DOHH2 (cell line): ENCODE data around the gene SMIM12.

ENCODE experiments used
- H3F3A ChIP-seq: fragments of 200-600 bp; sonication (generic), shearing (Covaris generic); 2 replicates; pipeline ENCODE4 v1.6.0; 2016; ENCODE audit warnings: antibody characterized with exemption, mild to moderate bottlenecking; ENCODE audit not compliant: control insufficient read depth, insufficient read depth
- H3K27ac ChIP-seq: fragments of 200-600 bp; sonication (generic); 2 replicates; pipeline ENCODE4 v1.5.1; 2014; ENCODE audit warnings: low read depth, mild to moderate bottlenecking, low read length, moderate library complexity
- H3K27me3 ChIP-seq: fragments of 200-600 bp; sonication (generic); 2 replicates; pipeline ENCODE4 v1.6.1; 2014; ENCODE audit warnings: mild to moderate bottlenecking, low read length, mixed read lengths; ENCODE audit not compliant: control insufficient read depth
- H3K36me3 ChIP-seq: fragments of 200-600 bp; sonication (generic); 2 replicates; pipeline ENCODE4 v1.6.1; 2014; ENCODE audit warnings: mild to moderate bottlenecking, low read length, moderate library complexity, mixed read lengths; ENCODE audit not compliant: control insufficient read depth
- H3K4me1 ChIP-seq: fragments of 200-600 bp; sonication (generic); 2 replicates; pipeline ENCODE4 v1.6.1; 2014; ENCODE audit warnings: mild to moderate bottlenecking, low read length, mixed read lengths; ENCODE audit not compliant: control insufficient read depth
- H3K4me2 ChIP-seq: fragments of 200-600 bp; sonication (generic); 2 replicates; pipeline ENCODE4 v1.6.0; 2014; ENCODE audit warnings: mild to moderate bottlenecking, low read length, moderate library complexity
- H3K4me3 ChIP-seq: fragments of 200-600 bp; sonication (generic); 2 replicates; pipeline ENCODE4 v1.5.1; 2014; ENCODE audit warnings: mild to moderate bottlenecking, low read length, mixed read lengths
- H3K79me2 ChIP-seq: fragments of 200-600 bp; sonication (generic); 2 replicates; pipeline ENCODE4 v1.6.1; 2014; ENCODE audit warnings: mild to moderate bottlenecking, low read length, mixed read lengths; ENCODE audit not compliant: control insufficient read depth
- H3K9me2 ChIP-seq: fragments of 200-600 bp; sonication (generic); replicated peaks from 2 replicates; pipeline ENCODE4 v1.6.1; 2014; ENCODE audit warnings: mild to moderate bottlenecking, low read length, mixed read lengths; ENCODE audit not compliant: control insufficient read depth
- H3K9me3 ChIP-seq: fragments of 200-600 bp; sonication (generic); 2 replicates; pipeline ENCODE4 v1.6.1; 2014; ENCODE audit warnings: antibody characterized with exemption, low read length, mixed read lengths; ENCODE audit not compliant: control insufficient read depth, insufficient read depth
- H4K20me1 ChIP-seq: fragments of 200-600 bp; sonication (generic); 2 replicates; pipeline ENCODE4 v1.6.0; 2014; ENCODE audit warnings: low read depth, mild to moderate bottlenecking, antibody characterized with exemption, low read length, moderate library complexity; ENCODE audit not compliant: control insufficient read depth, insufficient read depth
- CTCF ChIP-seq: fragments of 200-600 bp; sonication (generic); IDR thresholded peaks from one replicate; pipeline ENCODE4 v1.5.1; 2014; ENCODE audit warnings: antibody characterized with exemption, mild to moderate bottlenecking, low read depth, low read length; ENCODE audit not compliant: poor library complexity, severe bottlenecking
- EZH2phosphoT487 ChIP-seq: fragments of 200-600 bp; sonication (generic); IDR thresholded peaks from 2 replicates; pipeline ENCODE4 v1.6.1; 2017; ENCODE audit warnings: borderline replicate concordance, mild to moderate bottlenecking, antibody characterized with exemption, low read length, moderate library complexity, mixed read lengths

The SMIM12 gene

GRCh38 chr1:34899906-34900305, 40.4 kb upstream of the SMIM12 start:
- no peak overlapping the region for H3K27ac ChIP-seq
- H3K27me3 ChIP-seq: peaks cover 6% of the 10 kb centered on the region
- H3K36me3 ChIP-seq: no peaks in the 10 kb centered on the region
- no peaks in the 10 kb centered on the region for H4K20me1 ChIP-seq
- no peaks in the 10 kb centered on the region for H3F3A ChIP-seq
- no peaks in the 10 kb centered on the region for H3K9me3 ChIP-seq
- H3K79me2 ChIP-seq: no peaks in the 10 kb centered on the region
- TF ChIP-seq CTCF: no peak
- no peak for TF ChIP-seq EZH2phosphoT487
- H3K4me3 ChIP-seq: no peak overlapping the region
- H3K4me1 ChIP-seq: peaks cover 11% of the 10 kb centered on the region
- H3K4me2 ChIP-seq: no peak overlapping the region
- H3K9me2 ChIP-seq: no peaks in the 10 kb centered on the region

- Histone ChIP-seq H3K4me2 (no peak overlapping the region), H4K20me1 (no peaks in the 10 kb centered on the region), H3K27me3 (peaks cover 6% of the 10 kb centered on the region), H3K36me3 (no peaks in the 10 kb centered on the region), H3K4me3 (no peak overlapping the region), H3F3A (no peaks in the 10 kb centered on the region), H3K9me2 (no peaks in the 10 kb centered on the region), H3K9me3 (no peaks in the 10 kb centered on the region), H3K79me2 (no peaks in the 10 kb centered on the region), H3K27ac (no peak overlapping the region), H3K4me1 (peaks cover 11% of the 10 kb centered on the region)
- no peak for TF ChIP-seq CTCF
- no peak for TF ChIP-seq EZH2phosphoT487
These were observed 39.9 kb upstream of the SMIM12 start for GRCh38 chr1:34899471-34899870.

- no peaks in the 10 kb centered on the region for H4K20me1 ChIP-seq
- no peak for TF ChIP-seq CTCF
- TF ChIP-seq EZH2phosphoT487: no peak
- no peaks in the 10 kb centered on the region for H3K36me3 ChIP-seq
- no peaks in the 10 kb centered on the region for H3F3A ChIP-seq
- H3K4me3 ChIP-seq: 0 out of 2 replicates have a peak overlapping the region, but pooled peaks have one; percentile 11
- H3K9me3 ChIP-seq: no peaks in the 10 kb centered on the region
- peak overlapping the region; percentile 39 for H3K4me2 ChIP-seq
- H3K79me2 ChIP-seq: no peaks in the 10 kb centered on the region
- peaks cover 11% of the 10 kb centered on the region for H3K4me1 ChIP-seq
- peaks cover 6% of the 10 kb centered on the region for H3K27me3 ChIP-seq
- H3K27ac ChIP-seq: no peak overlapping the region
- no peaks in the 10 kb centered on the region for H3K9me2 ChIP-seq
These were observed 38.8 kb upstream of the SMIM12 start for GRCh38 chr1:34898330-34898761.
